ENCODE data around the gene KDM4C. TPM values are rescaled to one million over a fixed set of nuclear protein-coding genes. Genes with fewer than 3 reads are reported as not detected.

The KDM4C gene
- total and polyA plus RNA-seq, 2 experiments from 2014 or later: 14.3 to 20.6 TPM

DNA sequence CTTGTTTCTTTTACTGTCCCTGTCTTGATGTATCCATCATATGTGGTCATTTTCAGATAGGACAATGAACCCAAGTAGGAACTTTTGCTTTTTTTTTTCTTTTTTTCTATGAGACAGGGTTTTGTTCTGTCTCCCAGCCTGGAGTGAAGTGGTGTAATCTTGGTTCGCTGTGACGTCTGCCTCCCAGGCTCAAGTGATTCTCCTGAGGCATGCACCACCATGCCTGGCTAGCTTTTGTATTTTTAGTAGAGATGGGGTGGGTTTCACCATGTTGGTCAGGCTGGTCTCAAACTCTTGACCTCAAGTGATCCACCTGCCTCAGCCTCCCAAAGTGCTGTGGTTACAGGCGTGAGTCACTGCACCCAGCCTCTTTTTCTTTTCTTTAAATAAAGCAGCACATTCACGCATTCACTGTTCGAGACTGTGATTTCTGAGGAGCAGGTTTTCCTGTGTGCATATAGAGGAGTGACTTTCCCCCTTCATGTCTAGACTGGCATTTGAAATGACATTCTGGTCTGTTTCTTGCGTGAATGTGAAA is 448.5 kb downstream of the KDM4C start:
- no peak overlapping the region for H3K27ac ChIP-seq
- no peak overlapping the region for H3K4me3 ChIP-seq
- in situ Hi-C loops (cut with MboI): no loop called here
- H3K27me3 ChIP-seq (replicated peaks; ENCODE audit: insufficient read depth): peaks cover 17% of the 10 kb centered on the region
- no peaks in the 10 kb centered on the region for H3K4me1 ChIP-seq (ENCODE audit: insufficient read depth)
- no peak for TF ChIP-seq EZH2 (IDR thresholded peaks at IDR 0.05; ENCODE audit: insufficient read depth, poor library complexity, severe bottlenecking)
- TF ChIP-seq EZH2phosphoT487 (IDR thresholded peaks at IDR 0.05; ENCODE audit: insufficient read depth, low read depth): no peak
- no peaks in the 10 kb centered on the region for H3K36me3 ChIP-seq (ENCODE audit: low read depth)
- H4K20me1 ChIP-seq (ENCODE audit: insufficient read depth): no peaks in the 10 kb centered on the region
- H3K9me3 ChIP-seq (ENCODE audit: low read depth): no peaks in the 10 kb centered on the region
- no peak for DNase-seq
- no peaks in the 10 kb centered on the region for H3F3A ChIP-seq (ENCODE audit: insufficient read depth)
- H3K4me2 ChIP-seq (ENCODE audit: unreplicated experiment): no peak overlapping the region
- no peaks in the 10 kb centered on the region for H3K79me2 ChIP-seq (ENCODE audit: insufficient read depth)
- H3K9me2 ChIP-seq (ENCODE audit: insufficient read depth): no peaks in the 10 kb centered on the region
- no peak overlapping the region for H3K9ac ChIP-seq
- H2AFZ ChIP-seq: no peak overlapping the region
- 58 to 71% methylated on average over 6 of the region's 6 CpGs for WGBS, 2 experiments (ENCODE audit: low coverage in 1 of 2, low lambda C conversion rate in 2 of 2, missing lambda C conversion rate in 2 of 2)

DNA sequence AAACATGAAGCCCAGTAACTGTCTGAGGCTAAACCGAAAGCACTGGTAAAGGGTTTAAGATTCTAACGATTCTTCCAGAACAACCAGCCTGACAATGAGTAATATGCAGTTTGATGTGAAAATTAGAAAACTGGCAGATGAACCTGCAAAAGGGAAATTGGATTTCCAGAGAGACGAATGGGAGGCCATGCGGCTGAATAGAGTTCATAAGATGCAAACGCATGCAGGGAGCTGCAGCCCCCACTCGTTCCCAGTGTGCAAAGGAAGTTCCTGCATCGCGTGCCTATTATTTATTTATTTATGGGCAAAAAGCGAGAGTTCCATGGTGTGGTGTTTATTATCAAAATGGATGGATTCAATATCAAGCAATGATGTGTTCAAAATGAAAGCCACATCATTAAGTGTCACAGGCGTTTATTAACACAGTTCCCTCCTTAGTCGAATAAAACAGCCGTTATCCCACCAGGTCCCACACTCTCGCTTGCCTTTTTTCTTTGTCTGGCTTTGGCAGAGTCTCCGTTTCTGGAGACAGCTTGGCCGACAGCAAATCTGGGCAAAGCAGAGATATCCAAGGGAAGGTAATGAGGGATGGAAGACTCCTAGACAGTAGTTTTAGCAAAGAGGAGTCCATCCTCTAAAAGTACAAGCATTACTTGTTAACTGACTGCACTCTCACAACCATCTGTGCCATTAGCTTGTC is 451.4 kb downstream of the KDM4C start:
- no peak for TF ChIP-seq EZH2phosphoT487 (IDR thresholded peaks at IDR 0.05; ENCODE audit: insufficient read depth, low read depth)
- no peak for TF ChIP-seq EZH2 (IDR thresholded peaks at IDR 0.05; ENCODE audit: insufficient read depth, poor library complexity, severe bottlenecking)
- H3K9me2 ChIP-seq (ENCODE audit: insufficient read depth): no peaks in the 10 kb centered on the region
- H3K4me3 ChIP-seq: no peak overlapping the region
- DNase-seq: no peak
- H3K9me3 ChIP-seq (ENCODE audit: low read depth): no peaks in the 10 kb centered on the region
- no peak overlapping the region for H3K4me2 ChIP-seq (ENCODE audit: unreplicated experiment)
- H3K27ac ChIP-seq: no peak overlapping the region
- no peak overlapping the region for H2AFZ ChIP-seq
- H3K36me3 ChIP-seq (ENCODE audit: low read depth): no peaks in the 10 kb centered on the region
- H3K79me2 ChIP-seq (ENCODE audit: insufficient read depth): no peaks in the 10 kb centered on the region
- no peak overlapping the region for H3K9ac ChIP-seq
- H4K20me1 ChIP-seq (ENCODE audit: insufficient read depth): no peaks in the 10 kb centered on the region
- peaks cover 24% of the 10 kb centered on the region; the same call in 1 of the 2 replicates for H3K27me3 ChIP-seq (replicated peaks; ENCODE audit: insufficient read depth)
- no peaks in the 10 kb centered on the region for H3K4me1 ChIP-seq (ENCODE audit: insufficient read depth)
- no peaks in the 10 kb centered on the region for H3F3A ChIP-seq (ENCODE audit: insufficient read depth)
- 69 to 73% methylated on average over 15 of the region's 15 CpGs for WGBS, 2 experiments (ENCODE audit: low coverage in 1 of 2, low lambda C conversion rate in 2 of 2, missing lambda C conversion rate in 2 of 2)
- in situ Hi-C loops (cut with MboI): no loop called here

DNA sequence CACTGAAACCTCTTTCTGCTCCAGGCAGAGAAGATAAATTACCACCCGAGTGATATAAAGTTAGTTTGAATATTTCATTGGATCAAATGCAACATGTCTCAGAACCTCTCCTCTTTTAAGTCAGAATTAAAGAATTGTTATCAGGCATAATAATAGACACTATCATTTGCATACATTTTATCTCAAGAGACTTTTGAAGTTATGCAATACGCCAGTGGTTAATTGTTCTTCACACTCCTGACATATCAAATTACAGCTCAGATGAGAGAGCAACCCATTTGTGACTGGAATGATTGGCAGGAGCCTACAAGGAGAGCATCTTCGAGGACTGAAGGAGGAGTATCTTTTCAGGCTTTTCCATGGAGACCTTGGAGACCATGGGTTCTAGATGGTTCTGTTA is 452.2 kb downstream of the KDM4C start:
- Histone ChIP-seq H3K4me1 (ENCODE audit: insufficient read depth) (no peaks in the 10 kb centered on the region), H3K27me3 (replicated peaks; ENCODE audit: insufficient read depth) (peaks cover 24% of the 10 kb centered on the region), H3K36me3 (ENCODE audit: low read depth) (no peaks in the 10 kb centered on the region), H4K20me1 (ENCODE audit: insufficient read depth) (no peaks in the 10 kb centered on the region), H3K4me2 (ENCODE audit: unreplicated experiment) (no peak overlapping the region), H3K9ac (no peak overlapping the region), H3K27ac (no peak overlapping the region), H3K9me3 (ENCODE audit: low read depth) (no peaks in the 10 kb centered on the region), H3F3A (ENCODE audit: insufficient read depth) (no peaks in the 10 kb centered on the region), H2AFZ (no peak overlapping the region), H3K79me2 (ENCODE audit: insufficient read depth) (no peaks in the 10 kb centered on the region), H3K4me3 (no peak overlapping the region), H3K9me2 (ENCODE audit: insufficient read depth) (no peaks in the 10 kb centered on the region)
- in situ Hi-C loops (cut with MboI): no loop called here
- DNase-seq: no peak
- WGBS, 2 experiments (ENCODE audit: low coverage in 1 of 2, low lambda C conversion rate in 2 of 2, missing lambda C conversion rate in 2 of 2): 13 to 18% methylated on average over 3 of the region's 3 CpGs
- TF ChIP-seq EZH2 (IDR thresholded peaks at IDR 0.05; ENCODE audit: insufficient read depth, poor library complexity, severe bottlenecking) (no peak), EZH2phosphoT487 (IDR thresholded peaks at IDR 0.05; ENCODE audit: insufficient read depth, low read depth) (no peak)

DNA sequence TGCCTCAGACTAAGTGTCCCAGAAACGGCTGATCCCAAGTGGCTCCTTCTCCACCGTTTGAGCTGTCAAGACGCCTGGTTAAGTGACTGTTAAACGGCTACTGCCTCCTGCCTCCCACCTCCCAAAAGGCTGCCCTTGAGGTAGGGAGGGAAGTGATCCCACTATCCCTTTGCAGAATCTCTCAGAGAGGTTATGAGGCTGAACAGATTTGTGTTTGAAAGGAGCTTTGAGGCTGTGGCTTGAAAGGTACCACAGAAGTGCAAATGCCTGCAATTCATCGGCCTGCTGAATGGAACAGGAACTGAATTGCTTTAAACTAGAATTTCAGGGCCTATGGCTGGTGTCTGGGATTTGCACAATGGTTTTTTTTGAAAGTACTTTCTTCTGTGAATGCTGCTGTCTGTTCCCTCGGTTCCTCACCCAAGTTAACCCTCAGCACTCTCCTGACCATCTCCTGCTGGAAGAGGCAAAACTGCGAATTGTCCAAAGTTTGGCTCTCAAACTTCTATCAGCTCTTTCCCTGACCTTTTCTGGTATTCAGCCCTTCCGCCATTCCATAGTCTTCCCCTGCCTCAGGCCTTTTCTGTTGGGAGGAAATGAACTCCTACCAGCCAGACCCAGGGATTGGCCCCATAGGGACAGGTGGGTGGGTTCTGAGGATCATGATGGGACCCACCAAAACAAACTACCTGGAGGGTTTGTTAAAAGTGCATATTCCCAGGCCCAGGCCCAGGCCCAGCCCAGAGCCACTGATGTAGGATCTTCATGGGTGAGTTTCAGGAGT is 453.3 kb downstream of the KDM4C start:
- in situ Hi-C loops (cut with MboI): no loop called here
- no peak overlapping the region for H3K27ac ChIP-seq

More for the DNA sequence above, 453.3 kb downstream of the KDM4C start:
- H3K4me3 ChIP-seq: no peak overlapping the region
- H3K4me1 ChIP-seq (ENCODE audit: insufficient read depth): no peaks in the 10 kb centered on the region
- 31 to 32% methylated on average over 8 of the region's 8 CpGs for WGBS, 2 experiments (ENCODE audit: low coverage in 1 of 2, low lambda C conversion rate in 2 of 2, missing lambda C conversion rate in 2 of 2)
- TF ChIP-seq EZH2 (IDR thresholded peaks at IDR 0.05; ENCODE audit: insufficient read depth, poor library complexity, severe bottlenecking) (no peak), EZH2phosphoT487 (IDR thresholded peaks at IDR 0.05; ENCODE audit: insufficient read depth, low read depth) (no peak)
- H3K79me2 ChIP-seq (ENCODE audit: insufficient read depth): no peaks in the 10 kb centered on the region
- DNase-seq: no peak
- no peaks in the 10 kb centered on the region for H3F3A ChIP-seq (ENCODE audit: insufficient read depth)
- no peaks in the 10 kb centered on the region for H3K36me3 ChIP-seq (ENCODE audit: low read depth)
- peaks cover 24% of the 10 kb centered on the region for H3K27me3 ChIP-seq (replicated peaks; ENCODE audit: insufficient read depth)
- no peak overlapping the region for H2AFZ ChIP-seq
- no peaks in the 10 kb centered on the region for H4K20me1 ChIP-seq (ENCODE audit: insufficient read depth)
- H3K9ac ChIP-seq: no peak overlapping the region
- H3K4me2 ChIP-seq (ENCODE audit: unreplicated experiment): no peak overlapping the region
- H3K9me2 ChIP-seq (ENCODE audit: insufficient read depth): no peaks in the 10 kb centered on the region
- H3K9me3 ChIP-seq (ENCODE audit: low read depth): no peaks in the 10 kb centered on the region
